ENCODE results near the gene MEOX1. TPM values are rescaled to one million over a fixed set of nuclear protein-coding genes. Genes with fewer than 3 reads are reported as not detected.
A peak's percentile ranks its signal among the peaks of the same experiment; 100 is the strongest.

Gene MEOX1
- total RNA-seq, 6 donors from 2014 or later, result 0.98 to 3.0 (median 1.6) TPM; not detected in 3

DNA sequence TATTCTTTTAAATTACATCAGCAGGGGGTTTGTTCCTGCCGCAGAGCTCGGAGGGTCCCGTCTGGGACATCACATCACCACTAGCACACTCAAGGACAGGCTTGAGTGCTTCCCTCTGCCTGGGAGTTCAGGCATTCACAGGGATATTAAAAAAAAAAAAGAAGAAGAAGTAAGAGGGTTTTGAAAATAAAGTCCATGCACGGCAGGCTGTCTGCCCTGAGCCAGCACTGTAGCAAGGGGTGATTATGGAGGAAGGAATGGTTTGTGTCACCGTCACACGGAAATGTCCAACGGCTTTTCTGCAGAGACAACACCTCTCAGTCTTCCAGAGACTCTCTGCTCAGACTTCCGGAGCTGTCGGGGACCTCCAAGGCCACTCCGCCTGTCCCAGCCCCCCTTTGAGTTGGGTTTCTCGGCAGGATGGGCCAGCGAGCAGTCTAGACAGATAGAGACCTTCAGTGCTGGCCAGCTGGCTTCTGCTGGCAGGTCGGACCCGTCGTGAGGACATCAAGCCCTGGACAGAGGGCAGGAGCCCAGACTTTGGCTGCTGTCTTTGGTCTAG, 33.6 kb downstream of the MEOX1 start:
- Histone ChIP-seq H3K4me1 (no peaks in the 10 kb centered on the region), H3K9me3 (no peaks in the 10 kb centered on the region), H3K4me3 (no peak overlapping the region), H3K36me3 (no peaks in the 10 kb centered on the region), H3K27ac (no peak overlapping the region), H3K27me3 (no peaks in the 10 kb centered on the region)
- 30 to 43% methylated on average over 7 to 15 of the region's 15 CpGs for whole genome bisulfite sequencing, 2 donors
- ATAC-seq (ENCODE audit: low FRiP score in 2 of 2) (peak in 1 of 2 donors; percentile 82), DNase-seq (no peak)
- no peak for TF ChIP-seq POLR2A (IDR thresholded peaks at IDR 0.05)

DNA sequence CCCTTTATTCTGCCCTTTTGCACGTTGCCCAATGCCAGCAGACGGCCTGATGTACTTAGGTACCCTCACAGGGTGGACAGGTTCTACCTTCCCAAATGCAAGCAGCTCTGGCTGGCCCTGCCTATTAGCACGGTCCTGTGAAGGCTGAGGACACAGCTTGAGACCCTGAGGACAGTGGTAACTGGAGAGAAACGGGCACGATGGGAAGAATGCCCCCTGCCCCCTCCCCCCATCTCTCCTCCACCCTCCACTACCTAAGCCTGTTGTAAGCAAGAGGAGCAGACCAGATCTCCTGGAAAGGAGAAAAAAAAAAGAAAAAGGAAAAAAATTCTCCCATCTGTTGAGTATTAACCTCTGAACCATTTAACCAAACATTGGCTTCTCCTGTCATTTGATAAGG, 34.1 kb downstream of the MEOX1 start:
- DNase-seq (no peak), ATAC-seq (ENCODE audit: low FRiP score in 2 of 2) (no peak)
- Histone ChIP-seq H3K9me3 (no peaks in the 10 kb centered on the region), H3K27me3 (no peaks in the 10 kb centered on the region), H3K4me1 (no peaks in the 10 kb centered on the region), H3K4me3 (no peak overlapping the region), H3K36me3 (no peaks in the 10 kb centered on the region), H3K27ac (no peak overlapping the region)
- TF ChIP-seq EP300 (IDR thresholded peaks at IDR 0.05) (no peak), POLR2AphosphoS5 (IDR thresholded peaks at IDR 0.05) (no peak)
- TF ChIP-seq, protein P1, sequence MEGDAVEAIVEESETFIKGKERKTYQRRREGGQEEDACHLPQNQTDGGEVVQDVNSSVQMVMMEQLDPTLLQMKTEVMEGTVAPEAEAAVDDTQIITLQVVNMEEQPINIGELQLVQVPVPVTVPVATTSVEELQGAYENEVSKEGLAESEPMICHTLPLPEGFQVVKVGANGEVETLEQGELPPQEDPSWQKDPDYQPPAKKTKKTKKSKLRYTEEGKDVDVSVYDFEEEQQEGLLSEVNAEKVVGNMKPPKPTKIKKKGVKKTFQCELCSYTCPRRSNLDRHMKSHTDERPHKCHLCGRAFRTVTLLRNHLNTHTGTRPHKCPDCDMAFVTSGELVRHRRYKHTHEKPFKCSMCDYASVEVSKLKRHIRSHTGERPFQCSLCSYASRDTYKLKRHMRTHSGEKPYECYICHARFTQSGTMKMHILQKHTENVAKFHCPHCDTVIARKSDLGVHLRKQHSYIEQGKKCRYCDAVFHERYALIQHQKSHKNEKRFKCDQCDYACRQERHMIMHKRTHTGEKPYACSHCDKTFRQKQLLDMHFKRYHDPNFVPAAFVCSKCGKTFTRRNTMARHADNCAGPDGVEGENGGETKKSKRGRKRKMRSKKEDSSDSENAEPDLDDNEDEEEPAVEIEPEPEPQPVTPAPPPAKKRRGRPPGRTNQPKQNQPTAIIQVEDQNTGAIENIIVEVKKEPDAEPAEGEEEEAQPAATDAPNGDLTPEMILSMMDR (IDR thresholded peaks at IDR 0.05), result no peak
- WGBS, 2 donors, result 45 to 59% methylated on average over 5 of the region's 5 CpGs

DNA sequence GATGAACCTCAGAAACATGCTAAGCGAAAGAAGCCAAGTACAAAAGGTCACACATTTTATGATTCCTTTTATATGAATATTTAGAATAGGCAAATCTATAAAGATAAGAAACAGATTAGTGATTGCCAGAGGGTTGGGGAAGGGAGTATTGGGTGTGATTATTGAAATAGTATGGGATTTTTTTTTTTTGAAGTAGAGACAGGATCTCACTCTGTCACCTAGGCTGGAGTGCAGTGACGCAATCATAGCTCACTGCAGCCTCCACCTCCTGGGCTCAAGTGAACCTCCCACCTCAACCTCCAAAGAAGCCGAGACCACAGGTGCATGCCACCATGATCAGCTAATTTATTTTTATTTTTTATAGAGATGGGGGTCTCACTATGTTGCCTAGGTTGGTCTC, 35.7 kb downstream of the MEOX1 start:
- Histone ChIP-seq H3K27ac (no peak overlapping the region), H3K9me3 (no peaks in the 10 kb centered on the region), H3K4me3 (no peak overlapping the region), H3K36me3 (no peaks in the 10 kb centered on the region), H3K27me3 (no peaks in the 10 kb centered on the region), H3K4me1 (no peaks in the 10 kb centered on the region)
- 95 to 99% methylated on average over 3 of the region's 3 CpGs for WGBS, 2 donors
- no peak for ATAC-seq (ENCODE audit: low FRiP score in 2 of 2)
- no peak for DNase-seq
- TF ChIP-seq EP300 (IDR thresholded peaks at IDR 0.05) (no peak), POLR2AphosphoS5 (IDR thresholded peaks at IDR 0.05) (no peak), POLR2A (IDR thresholded peaks at IDR 0.05) (no peak)
- TF ChIP-seq, protein P1 (IDR thresholded peaks at IDR 0.05), result no peak

DNA sequence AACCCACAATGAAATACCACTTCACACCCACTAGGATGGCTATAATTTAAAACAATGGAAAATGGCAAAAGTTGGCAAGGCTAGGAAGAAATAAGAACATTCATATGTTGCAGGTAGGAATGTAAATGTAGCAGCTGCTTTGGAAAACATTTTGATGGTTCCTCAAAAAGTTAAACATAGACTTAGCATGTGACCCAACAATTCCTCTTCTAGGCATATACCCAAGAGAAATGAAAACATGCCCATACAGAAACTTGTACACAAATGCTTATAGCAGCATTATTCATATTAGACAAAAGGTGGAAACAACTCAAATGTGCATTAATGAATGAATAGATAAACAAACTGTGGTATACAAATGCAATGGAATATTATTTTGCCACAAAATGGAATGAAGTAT, 36.1 kb downstream of the MEOX1 start:
- Histone ChIP-seq H3K27ac (no peak overlapping the region), H3K4me3 (no peak overlapping the region), H3K27me3 (no peaks in the 10 kb centered on the region), H3K9me3 (no peaks in the 10 kb centered on the region), H3K36me3 (no peaks in the 10 kb centered on the region), H3K4me1 (no peaks in the 10 kb centered on the region)
- DNase-seq (no peak), ATAC-seq (ENCODE audit: low FRiP score in 2 of 2) (no peak)
- TF ChIP-seq, protein P1 (IDR thresholded peaks at IDR 0.05), result no peak
- TF ChIP-seq POLR2AphosphoS5 (IDR thresholded peaks at IDR 0.05) (no peak), POLR2A (IDR thresholded peaks at IDR 0.05) (no peak), EP300 (IDR thresholded peaks at IDR 0.05) (no peak)

DNA sequence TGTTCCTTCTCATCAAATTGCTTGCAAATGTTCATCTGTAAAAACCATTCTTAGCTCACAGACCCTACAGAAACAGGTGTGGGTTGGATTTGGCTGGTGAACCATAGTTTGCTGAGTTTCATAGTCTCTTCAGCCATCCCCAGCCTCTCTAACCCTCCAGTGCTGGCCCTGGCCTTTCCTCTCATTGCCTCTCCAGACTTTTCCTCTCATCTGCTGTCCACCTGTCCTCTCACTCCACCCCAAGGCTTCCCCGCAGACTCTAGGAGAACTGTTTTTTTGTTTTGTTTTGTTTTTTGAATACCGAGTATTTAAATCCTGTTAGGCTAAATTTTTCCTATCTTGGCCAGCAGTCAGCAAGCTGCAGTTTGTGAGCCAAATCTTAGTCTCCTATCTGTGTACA, 41.1 kb downstream of the MEOX1 start:
- Histone ChIP-seq H3K9me3 (no peaks in the 10 kb centered on the region), H3K27me3 (no peaks in the 10 kb centered on the region), H3K27ac (no peak overlapping the region), H3K4me1 (no peaks in the 10 kb centered on the region), H3K36me3 (no peaks in the 10 kb centered on the region), H3K4me3 (no peak overlapping the region)
- ATAC-seq (ENCODE audit: low FRiP score in 2 of 2) (no peak), DNase-seq (no peak)
- TF ChIP-seq EP300 (IDR thresholded peaks at IDR 0.05), result no peak
- TF ChIP-seq POLR2A (IDR thresholded peaks at IDR 0.05), result no peak
- no peak for TF ChIP-seq POLR2AphosphoS5 (IDR thresholded peaks at IDR 0.05)
- TF ChIP-seq, protein P1 (IDR thresholded peaks at IDR 0.05), result no peak
- WGBS, 2 donors, result 55 to 60% methylated on average over 2 of the region's 2 CpGs
